ENCODE measurements around the gene DOCK9. TPM values are rescaled to one million over a fixed set of nuclear protein-coding genes. Genes with fewer than 3 reads are reported as not detected.

DOCK9 gene
- total and polyA plus RNA-seq, 2 donors from 2014 or later = 14.0 to 125 TPM

- TF ChIP-seq CTCF (IDR thresholded peaks at IDR 0.05; ENCODE audit: borderline replicate concordance, extremely low read depth, insufficient read depth) = no peak
- Histone ChIP-seq H3K9me3 (ENCODE audit: control insufficient read depth in 2 of 3, insufficient read depth in 1 of 3, low read length in 3 of 3) (no peaks in the 10 kb centered on the region), H3K36me3 (ENCODE audit: control insufficient read depth in 2 of 3, insufficient read depth in 3 of 3, low read length in 3 of 3) (no peaks in the 10 kb centered on the region), H3K27me3 (ENCODE audit: control insufficient read depth, insufficient read depth, low read length) (no peaks in the 10 kb centered on the region), H3K27ac (ENCODE audit: low read depth in 2 of 2, low read length in 2 of 2) (no peak overlapping the region), H3K4me1 (ENCODE audit: control insufficient read depth in 2 of 3, insufficient read depth in 2 of 3, low read depth in 1 of 3, low read length in 3 of 3) (peaks cover 0 to 12% (median 0%) of the 10 kb centered on the region in 3 donors), H3K9ac (ENCODE audit: low read length in 3 of 3) (no peak overlapping the region), H3K4me3 (ENCODE audit: low read length in 3 of 3) (no peak overlapping the region)
- FAIRE-seq (no peak), DNase-seq (no peak)
- intact Hi-C loops (cut with DNase I) = no loop called here
Measured at GRCh38 chr13:98979012-98979660, 1.3 kb upstream of the DOCK9 start.

- peaks cover 0 to 12% (median 0%) of the 10 kb centered on the region in 3 donors for H3K4me1 ChIP-seq (ENCODE audit: control insufficient read depth in 2 of 3, insufficient read depth in 2 of 3, low read depth in 1 of 3, low read length in 3 of 3)
- peak overlapping the region in 2 of 3 donors; percentile 66 to 73 for H3K4me3 ChIP-seq (ENCODE audit: low read length in 3 of 3)
- peak in 1 of 5 donors; percentile 50 for DNase-seq
- no peaks in the 10 kb centered on the region for H3K36me3 ChIP-seq (ENCODE audit: control insufficient read depth in 2 of 3, insufficient read depth in 3 of 3, low read length in 3 of 3)
- no peaks in the 10 kb centered on the region for H3K9me3 ChIP-seq (ENCODE audit: control insufficient read depth in 2 of 3, insufficient read depth in 1 of 3, low read length in 3 of 3)
- H3K9ac ChIP-seq (ENCODE audit: low read length in 3 of 3) = peak overlapping the region in 1 of 3 donors; percentile 13
- TF ChIP-seq CTCF (IDR thresholded peaks at IDR 0.05; ENCODE audit: borderline replicate concordance, extremely low read depth, insufficient read depth) = no peak
- no peak for FAIRE-seq
- H3K27me3 ChIP-seq (ENCODE audit: control insufficient read depth, insufficient read depth, low read length) = no peaks in the 10 kb centered on the region
- peak overlapping the region in 1 of 2 donors; percentile 4 for H3K27ac ChIP-seq (ENCODE audit: low read depth in 2 of 2, low read length in 2 of 2)
- intact Hi-C loops (cut with DNase I) = no loop called here
Measured at GRCh38 chr13:98978280-98978679, 416 bp upstream of the DOCK9 start.

GRCh38 chr13:98976941-98977340, 923 bp downstream of the DOCK9 start:
- no peak for DNase-seq
- Histone ChIP-seq H3K9ac (ENCODE audit: low read length in 3 of 3) (no peak overlapping the region), H3K27ac (ENCODE audit: low read depth in 2 of 2, low read length in 2 of 2) (no peak overlapping the region), H3K9me3 (ENCODE audit: control insufficient read depth in 2 of 3, insufficient read depth in 1 of 3, low read length in 3 of 3) (no peaks in the 10 kb centered on the region), H3K4me3 (ENCODE audit: low read length in 3 of 3) (peak overlapping the region in 1 of 3 donors; percentile 73), H3K27me3 (ENCODE audit: control insufficient read depth, insufficient read depth, low read length) (no peaks in the 10 kb centered on the region), H3K36me3 (ENCODE audit: control insufficient read depth in 2 of 3, insufficient read depth in 3 of 3, low read length in 3 of 3) (no peaks in the 10 kb centered on the region), H3K4me1 (ENCODE audit: control insufficient read depth in 2 of 3, insufficient read depth in 2 of 3, low read depth in 1 of 3, low read length in 3 of 3) (peaks cover 0 to 15% (median 0%) of the 10 kb centered on the region in 3 donors)
- TF ChIP-seq CTCF (IDR thresholded peaks at IDR 0.05; ENCODE audit: borderline replicate concordance, extremely low read depth, insufficient read depth) = no peak
- FAIRE-seq = no peak
- intact Hi-C loops (cut with DNase I) = no loop called here

All from kidney (tissue), 14 donors.